ENCODE measurements around the gene COL27A1. TPM values are rescaled to one million over a fixed set of nuclear protein-coding genes. Genes with fewer than 3 reads are reported as not detected.

Gene COL27A1
- total RNA-seq, 1 experiment from 2014 or later: 12.0 TPM

GRCh38 chr9:114155995-114156656 is 789 bp downstream of the COL27A1 start:
- Histone ChIP-seq H3K4me2 (ENCODE audit: low read length) (peak overlapping the region; percentile 84), H3K9me3 (ENCODE audit: control insufficient read depth in 1 of 2, insufficient read depth in 1 of 2, low read depth in 1 of 2, low read length in 2 of 2) (no peaks in the 10 kb centered on the region), H3K36me3 (ENCODE audit: control insufficient read depth in 1 of 2, insufficient read depth in 2 of 2, low read length in 2 of 2) (no peaks in the 10 kb centered on the region), H3K27me3 (ENCODE audit: insufficient read depth, low read length) (no peaks in the 10 kb centered on the region), H3K4me1 (ENCODE audit: control insufficient read depth in 1 of 2, insufficient read depth in 2 of 2, low read length in 2 of 2) (peaks cover 0 to 12% of the 10 kb centered on the region in 2 experiments; a peak in 3 of 4 replicates), H2AFZ (ENCODE audit: low read depth, low read length, poor library complexity, severe bottlenecking) (no peak overlapping the region), H3K79me2 (ENCODE audit: insufficient read depth, low read length) (no peaks in the 10 kb centered on the region), H3K9ac (ENCODE audit: low read length) (peak overlapping the region; percentile 56), H3K4me3 (replicated peaks in 1 of 2; ENCODE audit: low read depth in 1 of 2, low read length in 2 of 2) (peak overlapping the region; percentile 54 to 62), H4K20me1 (ENCODE audit: insufficient read depth) (no peaks in the 10 kb centered on the region), H3K27ac (ENCODE audit: low read depth, low read length) (peak overlapping the region; percentile 31; the same call in 1 of the 2 replicates), H3K9me2 (ENCODE audit: insufficient read depth) (no peaks in the 10 kb centered on the region)
- ChIA-PET RAD21 (ENCODE audit: low non-redundant PET in 1 of 2, low total read pairs in 2 of 2, uncharacterized antibody in 2 of 2, unreplicated experiment in 2 of 2) (no interaction called here), POLR2A (interaction anchor here (0.6 kb wide), 1 partner anchor 190 kb away, joined by 4 read pairs; no protein-coding TSS in a partner anchor), CTCF (interaction anchor here (0.9 to 1.3 kb wide), 2 partner anchors 17 to 113 kb away, joined by 3 to 6 read pairs; no protein-coding TSS in a partner anchor)
- DNase-seq (ENCODE audit: low read depth, low spot score): no peak
- TSS peak; percentile 60 for BruUV-seq (replicated peaks)
- ATAC-seq: no peak
- TF ChIP-seq FOSL1 (IDR thresholded peaks at IDR 0.05; ENCODE audit: low read depth) (no peak), POLR2AphosphoS5 (IDR thresholded peaks at IDR 0.05; ENCODE audit: low read depth, low read length) (no peak), YY1 (IDR thresholded peaks at IDR 0.05; ENCODE audit: extremely low read depth, insufficient replicate concordance, low read depth, low read length) (no peak), ZNF274 (IDR thresholded peaks at IDR 0.05; ENCODE audit: low read depth, low read length) (no peak), CEBPB (IDR thresholded peaks at IDR 0.05; ENCODE audit: low read depth) (no peak), SP1 (IDR thresholded peaks at IDR 0.05; ENCODE audit: low read depth) (no peak), EGR1 (IDR thresholded peaks at IDR 0.05; ENCODE audit: low read depth) (no peak), EZH2phosphoT487 (IDR thresholded peaks at IDR 0.05; ENCODE audit: borderline replicate concordance) (no peak), RAD21 (IDR thresholded peaks at IDR 0.05; ENCODE audit: low read depth) (no peak), TCF7L2 (IDR thresholded peaks at IDR 0.05; ENCODE audit: borderline replicate concordance, extremely low read depth, insufficient read depth, insufficient read length) (no peak), REST (IDR thresholded peaks at IDR 0.05; ENCODE audit: low read depth) (no peak), JUND (IDR thresholded peaks at IDR 0.05) (no peak), SIN3A (IDR thresholded peaks at IDR 0.05; ENCODE audit: low read depth) (no peak), ZFX (IDR thresholded peaks at IDR 0.05) (no peak)
- TF ChIP-seq, protein P1, sequence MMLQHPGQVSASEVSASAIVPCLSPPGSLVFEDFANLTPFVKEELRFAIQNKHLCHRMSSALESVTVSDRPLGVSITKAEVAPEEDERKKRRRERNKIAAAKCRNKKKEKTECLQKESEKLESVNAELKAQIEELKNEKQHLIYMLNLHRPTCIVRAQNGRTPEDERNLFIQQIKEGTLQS (IDR thresholded peaks at IDR 0.05): no peak
- TF ChIP-seq, protein P2, sequence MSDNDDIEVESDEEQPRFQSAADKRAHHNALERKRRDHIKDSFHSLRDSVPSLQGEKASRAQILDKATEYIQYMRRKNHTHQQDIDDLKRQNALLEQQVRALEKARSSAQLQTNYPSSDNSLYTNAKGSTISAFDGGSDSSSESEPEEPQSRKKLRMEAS (IDR thresholded peaks at IDR 0.05): no peak
- intact Hi-C loops (cut with micrococcal nuclease): loop anchor here (1.0 kb wide), 2 partner anchors 115 to 135 kb away; no protein-coding TSS in a partner anchor

Measured in HCT116 (cell line).